Measurements from ENCODE around the gene CDK5. TPM values are rescaled to one million over a fixed set of nuclear protein-coding genes. Genes with fewer than 3 reads are reported as not detected.

CDK5 gene
- total RNA-seq, 1 experiment from 2014 or later = 23.8 TPM

DNA sequence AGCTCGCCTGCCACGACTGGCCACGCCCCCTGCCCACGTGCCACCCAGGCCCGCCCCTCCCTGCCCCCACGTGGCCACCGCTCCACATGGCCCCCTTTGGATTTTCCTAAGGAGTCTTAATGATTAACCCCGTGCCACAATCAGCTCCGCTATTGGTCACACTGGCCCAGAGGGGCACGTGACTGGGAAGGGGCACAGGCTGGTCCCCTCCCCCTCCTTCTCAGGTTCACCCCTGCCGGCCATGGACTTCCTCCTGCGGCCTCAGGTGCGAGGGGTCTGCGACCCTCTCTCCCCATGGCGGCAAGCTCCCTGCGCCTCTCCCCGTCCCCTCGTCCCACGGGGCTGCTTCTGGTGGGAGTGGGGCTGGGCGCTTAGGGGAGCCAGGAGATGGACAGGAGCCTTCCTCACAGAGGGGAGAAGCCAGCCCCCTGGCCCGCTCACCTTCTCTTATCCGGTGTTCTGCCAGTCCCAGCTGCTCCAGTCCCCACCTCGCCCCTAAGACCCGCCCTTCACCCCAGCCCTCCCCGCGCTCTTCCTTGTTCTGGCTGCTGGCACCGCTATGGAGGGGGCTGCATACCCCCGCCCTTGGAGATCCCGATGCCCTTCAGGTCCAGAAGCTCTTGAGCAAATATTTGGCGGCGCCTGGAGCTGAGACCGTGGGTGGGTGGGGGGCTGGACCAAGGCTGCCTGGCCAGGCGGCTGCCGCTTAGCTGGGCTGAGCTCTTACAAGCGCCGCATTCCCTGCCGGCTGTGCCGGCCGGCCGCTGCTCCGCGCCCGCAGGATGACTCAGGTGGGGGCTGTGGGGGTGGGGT, 4.9 kb upstream of the CDK5 start:
- Histone ChIP-seq H3K4me3 (ENCODE audit: low read depth, low read length) (peak overlapping the region; percentile 61), H3K27me3 (replicated peaks; ENCODE audit: control insufficient read depth, insufficient read depth, low read length) (no peaks in the 10 kb centered on the region), H3K36me3 (ENCODE audit: control insufficient read depth, insufficient read depth, low read length) (peaks cover 5% of the 10 kb centered on the region), H3K9me3 (no peaks in the 10 kb centered on the region), H3K4me1 (peaks cover 31% of the 10 kb centered on the region)
- Mint-ChIP-seq H3K4me3 (ENCODE audit: unreplicated experiment) (peak overlapping the region; percentile 95), H3K27ac (ENCODE audit: unreplicated experiment) (peak overlapping the region; percentile 51), H3K9me3 (ENCODE audit: unreplicated experiment) (no peaks in the 10 kb centered on the region), H3K36me3 (ENCODE audit: insufficient read depth, unreplicated experiment) (peaks cover 62% of the 10 kb centered on the region), H3K4me1 (ENCODE audit: low read depth, unreplicated experiment) (peaks cover 14% of the 10 kb centered on the region), H3K27me3 (ENCODE audit: insufficient read depth, unreplicated experiment) (no peaks in the 10 kb centered on the region)
- DNase-seq = peak; percentile 96 to 97
- BruUV-seq (replicated peaks) = no TSS peak
- TF ChIP-seq, protein P1, sequence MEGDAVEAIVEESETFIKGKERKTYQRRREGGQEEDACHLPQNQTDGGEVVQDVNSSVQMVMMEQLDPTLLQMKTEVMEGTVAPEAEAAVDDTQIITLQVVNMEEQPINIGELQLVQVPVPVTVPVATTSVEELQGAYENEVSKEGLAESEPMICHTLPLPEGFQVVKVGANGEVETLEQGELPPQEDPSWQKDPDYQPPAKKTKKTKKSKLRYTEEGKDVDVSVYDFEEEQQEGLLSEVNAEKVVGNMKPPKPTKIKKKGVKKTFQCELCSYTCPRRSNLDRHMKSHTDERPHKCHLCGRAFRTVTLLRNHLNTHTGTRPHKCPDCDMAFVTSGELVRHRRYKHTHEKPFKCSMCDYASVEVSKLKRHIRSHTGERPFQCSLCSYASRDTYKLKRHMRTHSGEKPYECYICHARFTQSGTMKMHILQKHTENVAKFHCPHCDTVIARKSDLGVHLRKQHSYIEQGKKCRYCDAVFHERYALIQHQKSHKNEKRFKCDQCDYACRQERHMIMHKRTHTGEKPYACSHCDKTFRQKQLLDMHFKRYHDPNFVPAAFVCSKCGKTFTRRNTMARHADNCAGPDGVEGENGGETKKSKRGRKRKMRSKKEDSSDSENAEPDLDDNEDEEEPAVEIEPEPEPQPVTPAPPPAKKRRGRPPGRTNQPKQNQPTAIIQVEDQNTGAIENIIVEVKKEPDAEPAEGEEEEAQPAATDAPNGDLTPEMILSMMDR (IDR thresholded peaks at IDR 0.05; ENCODE audit: insufficient read depth in 1 of 2, low read depth in 1 of 2, low read length in 1 of 2, severe bottlenecking in 1 of 2, unreplicated experiment in 1 of 2) = no peak
- intact Hi-C loops (cut with micrococcal nuclease; ENCODE audit: unreplicated experiment) = loop anchor here (1.0 kb wide), 3 partner anchors 18 to 51 kb away; partner anchors contain the start of genes ABCB8 and FASTK
- CTCF ChIA-PET = interaction anchor here (0.6 to 2.0 kb wide), 16 partner anchors 15 to 1555 kb away, joined by 3 to 21 read pairs (median 4); partner anchors contain the start of genes ABCB8 and FASTK
- POLR2A ChIA-PET = interaction anchor here (0.5 to 2.1 kb wide), 13 partner anchors 8 to 607 kb away, joined by 3 to 25 read pairs (median 4); partner anchors contain the start of genes ABCB8, ABCF2, FASTK and TMUB1

- no peaks in the 10 kb centered on the region for H3K9me3 ChIP-seq
- Mint-ChIP-seq H3K36me3 (ENCODE audit: insufficient read depth, unreplicated experiment) (peaks cover 56% of the 10 kb centered on the region), H3K4me1 (ENCODE audit: low read depth, unreplicated experiment) (peaks cover 19% of the 10 kb centered on the region), H3K9me3 (ENCODE audit: unreplicated experiment) (no peaks in the 10 kb centered on the region), H3K27ac (ENCODE audit: unreplicated experiment) (peak overlapping the region; percentile 51), H3K4me3 (ENCODE audit: unreplicated experiment) (peak overlapping the region; percentile 95), H3K27me3 (ENCODE audit: insufficient read depth, unreplicated experiment) (no peaks in the 10 kb centered on the region)
- H3K4me3 ChIP-seq (ENCODE audit: low read depth, low read length) = peak overlapping the region; percentile 0; the same call in 1 of the 2 replicates
- no peaks in the 10 kb centered on the region for H3K27me3 ChIP-seq (replicated peaks; ENCODE audit: control insufficient read depth, insufficient read depth, low read length)
- CTCF ChIA-PET = interaction anchor here (0.6 to 2.0 kb wide), 10 partner anchors 18 to 1554 kb away, joined by 3 to 21 read pairs (median 6); partner anchors contain the start of genes ABCB8 and FASTK
- intact Hi-C loops (cut with micrococcal nuclease; ENCODE audit: unreplicated experiment) = loop anchor here (1.0 kb wide), 3 partner anchors 18 to 51 kb away; partner anchors contain the start of genes ABCB8 and FASTK
- TF ChIP-seq, protein P1 (IDR thresholded peaks at IDR 0.05; ENCODE audit: insufficient read depth in 1 of 2, low read depth in 1 of 2, low read length in 1 of 2, severe bottlenecking in 1 of 2, unreplicated experiment in 1 of 2) = no peak
- peaks cover 29% of the 10 kb centered on the region for H3K4me1 ChIP-seq
- DNase-seq = no peak
- POLR2A ChIA-PET = interaction anchor here (0.5 to 2.1 kb wide), 8 partner anchors 14 to 165 kb away, joined by 3 to 25 read pairs (median 6); partner anchors contain the start of genes ABCB8, ABCF2, FASTK and TMUB1
- peaks cover 5% of the 10 kb centered on the region for H3K36me3 ChIP-seq (ENCODE audit: control insufficient read depth, insufficient read depth, low read length)
- BruUV-seq (replicated peaks) = no TSS peak
These were observed 4.4 kb upstream of the CDK5 start for GRCh38 chr7:151062111-151062398.
